ENCODE data around the gene PIGL. TPM values are rescaled to one million over a fixed set of nuclear protein-coding genes. Genes with fewer than 3 reads are reported as not detected.

The PIGL gene
- total and polyA plus RNA-seq, 2 of the 4 experiments (the other 2 are of a cell fraction) = 17.9 to 29.5 TPM

GRCh38 chr17:16353317-16354174, 136.5 kb downstream of the PIGL start, which contains the start of gene CENPV:
Gene CENPV (minus strand): TSS chr17:16353469. CDS start chr17:16353436, 33 bp downstream.
- WGBS, 2 experiments (ENCODE audit: extremely low coverage in 2 of 2, insufficient read length in 1 of 2) = 7% methylated on average over 46 of the region's 83 CpGs; no CpG with 5 or more reads in 1 of the 2 experiments
- Histone ChIP-seq H2AK9ac (replicated peaks; ENCODE audit: low read depth, low read length, poor library complexity) (peak within 1 kb of the TSS; percentile 79), H2BK20ac (ENCODE audit: low read depth, low read length) (no peak within 1 kb of the TSS), H3K14ac (replicated peaks; ENCODE audit: low read depth, low read length) (no peak within 1 kb of the TSS), H3K4me2 (ENCODE audit: low read depth, low read length) (peak within 1 kb of the TSS; percentile 80), H3K9ac (ENCODE audit: low read depth, low read length) (peak within 1 kb of the TSS; percentile 39), H2AFZ (replicated peaks; ENCODE audit: low read length, poor library complexity) (peak within 1 kb of the TSS; percentile 98), H3K27me3 (ENCODE audit: control insufficient read depth, insufficient read depth, low read length) (no peaks in the 10 kb centered on the region), H3K56ac (ENCODE audit: extremely low read depth, insufficient read depth, low read length) (peak within 1 kb of the TSS; percentile 25; the same call in 1 of the 2 replicates), H3K36me3 (ENCODE audit: control insufficient read depth, insufficient read depth, low read length) (peaks cover 7% of the 10 kb centered on the region), H2BK120ac (ENCODE audit: low read depth, low read length) (peak within 1 kb of the TSS; percentile 45; the same call in 1 of the 2 replicates), H3K27ac (ENCODE audit: insufficient read depth, low read length) (peak within 1 kb of the TSS; percentile 33), H3K9me1 (ENCODE audit: insufficient read depth, low read length) (peaks cover 3% of the 10 kb centered on the region; the same call in 1 of the 2 replicates), H2BK15ac (ENCODE audit: low read depth, low read length) (0 out of 3 replicates have a peak within 1 kb of the TSS, but pooled peaks have one; percentile 6), H3K23ac (ENCODE audit: low read depth, low read length) (peak within 1 kb of the TSS; percentile 37), H3K4me1 (ENCODE audit: control insufficient read depth, insufficient read depth, low read length) (0 out of 2 replicates have a peak, but pooled peaks cover 2% of the 10 kb centered on the region), H2AK5ac (ENCODE audit: low read depth, low read length) (peak within 1 kb of the TSS; percentile 44; the same call in 1 of the 2 replicates), H3K79me1 (ENCODE audit: low read depth in 1 of 2, low read length in 2 of 2) (peaks cover 6 to 18% of the 10 kb centered on the region in 2 experiments; a peak in 3 of 4 replicates), H2BK5ac (ENCODE audit: low read depth, low read length, poor library complexity, severe bottlenecking) (no peak within 1 kb of the TSS), H3K9me3 (ENCODE audit: control insufficient read depth, insufficient read depth, low read length) (no peaks in the 10 kb centered on the region), H4K91ac (ENCODE audit: insufficient read depth, low read depth, low read length) (peak within 1 kb of the TSS; percentile 31; the same call in 1 of the 2 replicates), H3K4ac (ENCODE audit: low read depth, low read length) (peak within 1 kb of the TSS; percentile 14; the same call in 1 of the 2 replicates), H4K20me1 (ENCODE audit: insufficient read depth, low read length) (no peaks in the 10 kb centered on the region), H3K4me3 (ENCODE audit: insufficient read depth, low read depth, low read length) (peak within 1 kb of the TSS; percentile 73), H4K5ac (ENCODE audit: low read depth, low read length) (no peak within 1 kb of the TSS), H3K18ac (ENCODE audit: low read depth, low read length) (no peak within 1 kb of the TSS), H4K8ac (ENCODE audit: low read depth in 2 of 2, low read length in 2 of 2) (peak within 1 kb of the TSS; percentile 11 to 67; a peak in 2 of 4 replicates)
- intact Hi-C loops (cut with micrococcal nuclease) (loop anchor here (5.0 kb wide), 2 partner anchors 66 to 136 kb away; partner anchors contain the start of genes NCOR1 and PIGL), dilution Hi-C loops (cut with HindIII; ENCODE audit: low sequenced_read_pairs, unreplicated experiment) (no loop called here), in situ Hi-C loops (cut with MboI; ENCODE audit: low sequenced_read_pairs) (no loop called here)
- peak; percentile 34 for DNase-seq
- TF ChIP-seq CTCF (conservative IDR thresholded peaks at IDR 0.05; ENCODE audit: low read depth, low read length) (peak; percentile 37), POLR2A (IDR thresholded peaks at IDR 0.05; ENCODE audit: low read depth, low read length) (no peak)
- CTCF ChIA-PET = interaction anchor here (0.5 to 2.3 kb wide), 4 partner anchors 10 to 35 kb away, joined by 3 to 19 read pairs (median 4); no protein-coding TSS in a partner anchor
- peak; percentile 82 for ATAC-seq (ENCODE audit: low read depth)
- no TSS peak for BruUV-seq (replicated peaks)
- POLR2A ChIA-PET (ENCODE audit: unreplicated experiment) = no interaction called here
